ENCODE results near the gene ANAPC16.
"Not testable (repeated sequence)": the region's sequence is repeated elsewhere in the genome, so short reads cannot be mapped to it uniquely, and the experiment has no call there.

The ANAPC16 gene

GRCh38 chr10:72267381-72267780 lies 51.6 kb downstream of the ANAPC16 start:
- Histone ChIP-seq H3K9me2 (ENCODE audit: low read depth, low read length) (no peaks in the 10 kb centered on the region), H3K79me2 (ENCODE audit: insufficient read depth, low read length) (no peaks in the 10 kb centered on the region), H4K20me1 (ENCODE audit: insufficient read depth, low read length) (no peaks in the 10 kb centered on the region), H2AFZ (ENCODE audit: low read length) (no peak overlapping the region), H3K9ac (ENCODE audit: low read length) (no peak overlapping the region), H3K4me2 (ENCODE audit: low read length) (no peak overlapping the region), H3K4me3 (ENCODE audit: low read depth, low read length, poor library complexity, severe bottlenecking) (no peak overlapping the region), H3K4me1 (ENCODE audit: insufficient read depth, low read length, severe bottlenecking) (peaks cover 35% of the 10 kb centered on the region), H3F3A (ENCODE audit: insufficient read depth, low read length) (no peaks in the 10 kb centered on the region), H3K36me3 (ENCODE audit: insufficient read depth, low read length) (no peaks in the 10 kb centered on the region), H3K27me3 (ENCODE audit: insufficient read depth, low read length) (no peaks in the 10 kb centered on the region), H3K9me3 (ENCODE audit: low read length) (no peaks in the 10 kb centered on the region), H3K27ac (ENCODE audit: low read depth, low read length, poor library complexity, severe bottlenecking) (no peak overlapping the region)
- TF ChIP-seq CTCF (IDR thresholded peaks at IDR 0.05; ENCODE audit: low read length) (no peak), EZH2 (IDR thresholded peaks at IDR 0.05; ENCODE audit: borderline replicate concordance, low read length) (no peak)

GRCh38 chr10:72267819-72268399 lies 52.1 kb downstream of the ANAPC16 start:
- Histone ChIP-seq H3K9ac (ENCODE audit: low read length) (no peak overlapping the region), H2AFZ (ENCODE audit: low read length) (no peak overlapping the region), H3K27me3 (ENCODE audit: insufficient read depth, low read length) (no peaks in the 10 kb centered on the region), H3K27ac (ENCODE audit: low read depth, low read length, poor library complexity, severe bottlenecking) (no peak overlapping the region), H3F3A (ENCODE audit: insufficient read depth, low read length) (no peaks in the 10 kb centered on the region), H3K4me3 (ENCODE audit: low read depth, low read length, poor library complexity, severe bottlenecking) (no peak overlapping the region), H3K36me3 (ENCODE audit: insufficient read depth, low read length) (no peaks in the 10 kb centered on the region), H3K4me2 (ENCODE audit: low read length) (no peak overlapping the region), H3K4me1 (ENCODE audit: insufficient read depth, low read length, severe bottlenecking) (peaks cover 37% of the 10 kb centered on the region), H4K20me1 (ENCODE audit: insufficient read depth, low read length) (no peaks in the 10 kb centered on the region), H3K9me3 (ENCODE audit: low read length) (no peaks in the 10 kb centered on the region), H3K9me2 (ENCODE audit: low read depth, low read length) (no peaks in the 10 kb centered on the region), H3K79me2 (ENCODE audit: insufficient read depth, low read length) (no peaks in the 10 kb centered on the region)
- TF ChIP-seq CTCF (IDR thresholded peaks at IDR 0.05; ENCODE audit: low read length) = no peak

GRCh38 chr10:72268475-72269200 lies 52.8 kb downstream of the ANAPC16 start:
- H3K4me3 ChIP-seq (ENCODE audit: low read depth, low read length, poor library complexity, severe bottlenecking); H3K27me3 ChIP-seq (ENCODE audit: insufficient read depth, low read length); H3K27ac ChIP-seq (ENCODE audit: low read depth, low read length, poor library complexity, severe bottlenecking); H3F3A ChIP-seq (ENCODE audit: insufficient read depth, low read length); H3K4me2 ChIP-seq (ENCODE audit: low read length); H3K36me3 ChIP-seq (ENCODE audit: insufficient read depth, low read length); H3K9me3 ChIP-seq (ENCODE audit: low read length); H4K20me1 ChIP-seq (ENCODE audit: insufficient read depth, low read length); H3K9ac ChIP-seq (ENCODE audit: low read length); H2AFZ ChIP-seq (ENCODE audit: low read length); H3K9me2 ChIP-seq (ENCODE audit: low read depth, low read length); H3K79me2 ChIP-seq (ENCODE audit: insufficient read depth, low read length): not testable (repeated sequence)
- H3K4me1 ChIP-seq (ENCODE audit: insufficient read depth, low read length, severe bottlenecking) = peaks cover 34% of the 10 kb centered on the region

Measured in OCI-LY1 (cell line).